Breast epithelium (tissue), 3 donors: ENCODE results near the gene PNPT1.

Experiments
- POLR2AphosphoS5 ChIP-seq, 3 donors: sonication (generic); formaldehyde crosslinking; IDR thresholded peaks; one replicate each; pipeline ENCODE4 v1.6.1; 2017; ENCODE audit warnings: antibody characterized with exemption in 3 of 3
- TF ChIP-seq, protein P1 (sequence below), 3 donors: fragments of 450-650 bp; IDR thresholded peaks; one replicate each; pipeline ENCODE4 v1.5.1; 2016 to 2017; ENCODE audit warnings: antibody characterized with exemption in 3 of 3, mild to moderate bottlenecking in 3 of 3, moderate library complexity in 3 of 3

GRCh38 chr2:55609193-55609794 lies 84.3 kb downstream of the PNPT1 start:
- TF ChIP-seq POLR2AphosphoS5 (IDR thresholded peaks at IDR 0.05) = no peak
- TF ChIP-seq, protein P1, sequence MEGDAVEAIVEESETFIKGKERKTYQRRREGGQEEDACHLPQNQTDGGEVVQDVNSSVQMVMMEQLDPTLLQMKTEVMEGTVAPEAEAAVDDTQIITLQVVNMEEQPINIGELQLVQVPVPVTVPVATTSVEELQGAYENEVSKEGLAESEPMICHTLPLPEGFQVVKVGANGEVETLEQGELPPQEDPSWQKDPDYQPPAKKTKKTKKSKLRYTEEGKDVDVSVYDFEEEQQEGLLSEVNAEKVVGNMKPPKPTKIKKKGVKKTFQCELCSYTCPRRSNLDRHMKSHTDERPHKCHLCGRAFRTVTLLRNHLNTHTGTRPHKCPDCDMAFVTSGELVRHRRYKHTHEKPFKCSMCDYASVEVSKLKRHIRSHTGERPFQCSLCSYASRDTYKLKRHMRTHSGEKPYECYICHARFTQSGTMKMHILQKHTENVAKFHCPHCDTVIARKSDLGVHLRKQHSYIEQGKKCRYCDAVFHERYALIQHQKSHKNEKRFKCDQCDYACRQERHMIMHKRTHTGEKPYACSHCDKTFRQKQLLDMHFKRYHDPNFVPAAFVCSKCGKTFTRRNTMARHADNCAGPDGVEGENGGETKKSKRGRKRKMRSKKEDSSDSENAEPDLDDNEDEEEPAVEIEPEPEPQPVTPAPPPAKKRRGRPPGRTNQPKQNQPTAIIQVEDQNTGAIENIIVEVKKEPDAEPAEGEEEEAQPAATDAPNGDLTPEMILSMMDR (IDR thresholded peaks at IDR 0.05) = no peak
